GM04503 (cell line): ENCODE measurements around the gene PTGIS.

ENCODE experiments used
- DNase-seq: peaks from one replicate; pipeline ENCODE4 v3.0.0-alpha.2; 2012; ENCODE audit warnings: low read depth

Gene PTGIS

DNA sequence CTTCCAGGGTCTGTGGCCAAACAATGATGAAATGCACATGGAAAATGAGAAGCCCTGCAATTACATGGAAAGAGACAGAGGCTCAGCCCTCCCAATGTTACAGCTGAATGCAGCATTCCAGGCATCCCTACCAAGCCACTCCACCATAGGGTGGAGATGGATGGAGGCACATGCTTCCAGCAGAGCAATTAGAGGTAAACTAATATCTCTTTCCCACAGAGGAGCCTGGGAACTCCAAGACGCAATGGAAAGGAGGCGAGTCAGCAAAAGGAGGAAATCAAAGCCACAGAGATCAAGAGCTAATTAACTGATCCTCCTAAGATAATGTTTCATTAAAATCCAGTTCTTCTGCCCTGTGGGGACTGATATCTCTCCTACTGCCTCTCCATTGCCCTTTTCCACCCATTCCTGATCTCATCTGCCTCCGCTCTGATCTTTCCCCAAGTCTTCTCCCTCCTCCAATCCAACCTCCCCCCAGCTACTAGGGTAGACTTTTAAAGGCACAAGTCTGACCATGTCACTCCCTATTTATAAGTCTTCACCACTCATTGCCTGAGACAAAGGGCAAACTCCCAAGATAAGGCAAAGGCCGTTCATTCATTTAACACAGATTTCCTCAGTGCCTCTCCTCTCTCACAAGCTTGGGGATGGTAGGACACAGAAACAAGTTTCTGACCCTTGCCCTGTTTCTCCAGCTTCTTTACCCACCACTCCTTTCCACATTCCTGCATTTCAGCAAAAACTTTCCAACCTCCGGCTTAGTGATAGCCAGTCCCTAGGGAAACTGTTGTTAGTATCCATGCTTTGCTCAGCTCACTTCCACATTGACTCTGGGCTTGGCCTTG is 71.2 kb downstream of the PTGIS start:
- DNase-seq: no peak

- no peak for DNase-seq
Observed at GRCh38 chr20:49496043-49496442, 71.9 kb downstream of the PTGIS start.

- no peak for DNase-seq
Observed at GRCh38 chr20:49490689-49491088, 77.2 kb downstream of the PTGIS start.

- DNase-seq: no peak
Observed at GRCh38 chr20:49489688-49490087, 78.2 kb downstream of the PTGIS start.

GRCh38 chr20:49486064-49486463 is 81.9 kb downstream of the PTGIS start:
- no peak for DNase-seq

DNA sequence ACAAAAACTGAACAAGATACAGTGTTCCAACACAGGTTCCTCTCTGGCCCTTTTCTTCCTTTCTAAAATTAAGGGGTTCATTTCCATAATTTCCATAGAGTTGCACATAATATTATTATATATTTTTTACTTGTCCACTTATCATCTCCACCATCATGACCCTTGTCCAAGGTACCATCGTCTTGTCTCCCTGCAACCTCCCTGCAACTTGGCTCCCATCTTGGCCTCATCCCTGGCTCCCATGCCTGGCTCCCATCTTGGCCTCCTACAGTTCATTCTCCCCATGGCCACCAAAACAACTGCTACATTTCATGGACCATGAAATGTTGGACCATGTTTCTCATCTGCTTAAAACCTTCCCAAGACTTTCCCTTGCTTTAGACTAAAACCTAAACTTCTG is 82.4 kb downstream of the PTGIS start:
- DNase-seq: no peak

- DNase-seq: no peak
Observed at GRCh38 chr20:49484180-49485140, 83.5 kb downstream of the PTGIS start.

DNA sequence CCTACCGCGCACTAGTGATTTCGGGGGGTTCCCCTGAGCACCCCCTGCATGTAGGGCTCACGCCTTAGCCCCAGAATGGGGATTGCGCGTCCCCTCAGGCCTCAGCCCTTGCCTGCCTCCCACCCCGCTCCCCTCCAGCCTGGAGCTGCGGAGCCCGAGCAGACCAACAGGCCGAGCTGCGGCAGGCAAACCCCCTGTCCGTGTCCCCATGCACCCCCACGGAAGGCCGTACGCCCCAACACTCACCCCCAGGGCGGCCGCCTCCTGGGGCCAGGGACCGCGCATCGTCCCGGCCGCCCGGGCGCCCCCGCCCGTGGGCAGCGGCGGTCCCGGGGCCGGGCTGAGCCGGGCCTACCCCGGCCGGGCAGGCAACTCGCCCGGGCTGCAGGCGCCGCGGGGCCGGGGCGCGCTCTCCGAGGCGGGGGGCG is 84.2 kb downstream of the PTGIS start:
- no peak for DNase-seq

DNA sequence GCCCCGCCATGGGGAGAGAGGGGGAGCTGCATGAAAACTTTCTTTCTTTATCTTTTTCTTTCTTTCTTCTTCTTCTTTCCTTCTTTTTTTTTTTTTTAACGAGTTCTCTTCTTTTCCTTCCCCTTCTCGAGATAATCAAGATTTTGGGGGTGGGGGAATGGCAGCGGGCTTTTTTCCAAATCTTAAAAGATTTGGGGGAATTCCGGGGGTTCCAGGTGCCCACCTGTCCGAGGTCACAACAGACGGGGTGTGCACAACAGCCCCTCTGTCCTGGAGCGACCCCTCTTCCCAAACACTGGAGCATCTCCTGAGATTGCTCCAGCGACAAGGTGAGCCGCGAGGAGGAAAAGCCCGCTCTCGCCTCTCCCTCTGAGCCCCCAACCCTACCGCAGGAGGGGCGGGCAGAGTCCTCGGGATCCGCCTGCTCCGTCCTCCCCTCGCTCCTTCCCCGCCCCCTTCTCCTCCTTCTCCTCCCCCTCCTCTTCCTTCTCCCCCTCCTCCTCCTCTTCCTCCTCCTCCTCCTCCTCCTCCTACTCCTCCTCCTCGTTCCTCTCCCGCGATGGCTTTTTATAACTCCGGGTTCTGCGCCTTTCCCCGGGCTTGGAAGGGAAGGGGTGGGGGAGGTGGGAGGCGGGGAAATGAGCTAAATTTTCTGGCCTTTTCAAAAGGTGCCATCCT is 84.8 kb downstream of the PTGIS start:
- DNase-seq: no peak

DNA sequence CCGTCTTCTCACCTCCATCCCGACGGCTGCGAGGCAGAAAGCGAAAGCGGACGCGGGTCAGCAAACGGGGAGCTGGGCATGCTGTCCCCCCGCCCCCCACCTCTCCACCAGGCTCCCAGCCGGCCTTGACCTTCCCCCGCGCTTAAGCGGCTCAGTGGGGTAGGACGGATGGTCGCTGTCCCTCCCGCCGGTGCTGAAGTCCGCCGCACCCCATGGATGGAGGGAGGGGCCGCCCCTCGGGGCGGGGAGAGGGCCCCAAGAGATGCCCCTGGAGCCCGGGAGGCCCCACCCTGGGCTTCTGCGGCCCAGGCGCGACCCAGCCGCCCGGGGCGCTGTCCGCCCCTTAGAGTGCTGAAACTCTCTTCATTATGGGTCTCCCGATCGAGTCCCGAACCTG is 85.3 kb downstream of the PTGIS start, which contains the start of gene KCNB1:
Gene KCNB1 (minus strand): TSS at position 48 of the 397 bp plus-strand sequence. CDS start 188 bp downstream, outside the sequence.
- DNase-seq: no peak

- no peak for DNase-seq
Observed at GRCh38 chr20:49482173-49482572, 85.8 kb downstream of the PTGIS start.

DNA sequence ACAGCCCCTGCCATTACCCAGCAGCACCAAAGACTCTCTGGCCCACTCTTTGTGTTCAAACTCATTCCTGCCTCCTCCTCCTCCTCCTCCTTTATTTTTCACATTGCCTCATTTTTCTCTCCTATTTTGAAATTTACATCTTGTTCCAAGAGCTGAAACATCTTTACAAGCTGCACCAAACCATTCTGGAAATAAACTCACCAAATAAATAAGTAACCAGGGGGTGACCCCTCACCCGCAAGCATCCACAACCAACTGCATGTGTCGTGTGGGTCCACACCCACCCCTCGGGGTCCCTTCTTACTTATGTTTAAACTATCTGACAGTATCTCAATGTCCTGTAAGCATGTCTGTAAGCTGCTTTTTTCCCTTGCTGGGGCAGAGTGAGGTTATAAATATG is 86.8 kb downstream of the PTGIS start:
- no peak for DNase-seq

- no peak for DNase-seq
Observed at GRCh38 chr20:49480236-49480635, 87.7 kb downstream of the PTGIS start.

DNA sequence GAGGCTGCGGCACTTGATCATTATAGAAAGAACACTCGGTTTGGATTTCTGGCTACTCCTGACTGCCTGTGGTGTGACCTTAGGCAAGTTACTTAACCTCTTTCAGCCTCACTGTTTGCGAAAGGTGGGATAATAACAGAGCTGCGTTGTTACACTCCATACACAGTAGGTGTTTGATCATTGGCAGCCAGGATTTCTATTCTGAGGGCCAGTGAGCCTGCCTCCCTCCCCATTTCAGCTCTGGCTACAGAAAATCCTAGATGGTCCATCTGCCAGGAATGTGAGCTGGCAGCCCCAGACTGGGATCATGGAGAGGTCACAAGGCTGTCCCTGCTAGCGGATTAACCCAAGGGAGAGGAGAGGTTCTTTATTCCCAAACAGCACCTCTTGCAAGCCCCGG is 88.2 kb downstream of the PTGIS start:
- DNase-seq: no peak

- DNase-seq: no peak
Observed at GRCh38 chr20:49478754-49479689, 88.9 kb downstream of the PTGIS start.

DNA sequence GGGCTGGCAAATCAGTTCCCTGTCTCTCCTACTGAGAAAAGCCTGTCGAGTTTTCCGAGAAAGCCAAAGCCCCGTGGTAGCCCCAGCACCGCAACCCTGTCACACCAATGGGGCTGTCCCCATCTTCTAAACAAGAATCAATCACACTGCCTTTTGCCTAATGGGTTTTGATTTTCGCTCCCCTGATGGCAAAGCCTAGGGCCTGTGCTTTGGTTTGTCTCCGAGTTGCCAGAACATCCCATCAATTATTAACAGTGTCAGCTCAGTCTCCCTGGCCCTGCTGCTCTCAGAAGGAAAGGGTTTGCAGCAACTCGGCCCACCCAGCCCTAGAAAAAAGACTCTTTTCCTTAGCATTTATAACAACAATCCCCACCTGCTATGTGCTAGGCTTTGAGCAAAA is 89.7 kb downstream of the PTGIS start:
- no peak for DNase-seq

- DNase-seq: no peak
Observed at GRCh38 chr20:49477200-49477599, 90.7 kb downstream of the PTGIS start.

DNA sequence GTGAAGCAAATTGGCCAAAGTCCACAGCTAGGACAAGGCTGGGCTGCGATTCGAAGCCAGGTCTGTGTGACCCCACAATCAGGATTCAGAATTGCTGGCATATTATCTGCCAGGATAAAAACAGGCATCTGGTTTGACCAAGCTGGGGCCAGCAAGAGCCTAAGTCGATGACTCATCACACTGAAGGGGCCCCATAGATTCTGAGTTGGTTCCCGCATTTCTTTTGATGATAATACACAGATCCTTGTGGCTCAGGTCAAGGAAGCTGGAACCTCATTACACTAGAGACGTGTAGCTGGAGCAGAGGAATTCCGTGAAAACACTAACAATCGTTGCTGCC is 92.0 kb downstream of the PTGIS start:
- no peak for DNase-seq

DNA sequence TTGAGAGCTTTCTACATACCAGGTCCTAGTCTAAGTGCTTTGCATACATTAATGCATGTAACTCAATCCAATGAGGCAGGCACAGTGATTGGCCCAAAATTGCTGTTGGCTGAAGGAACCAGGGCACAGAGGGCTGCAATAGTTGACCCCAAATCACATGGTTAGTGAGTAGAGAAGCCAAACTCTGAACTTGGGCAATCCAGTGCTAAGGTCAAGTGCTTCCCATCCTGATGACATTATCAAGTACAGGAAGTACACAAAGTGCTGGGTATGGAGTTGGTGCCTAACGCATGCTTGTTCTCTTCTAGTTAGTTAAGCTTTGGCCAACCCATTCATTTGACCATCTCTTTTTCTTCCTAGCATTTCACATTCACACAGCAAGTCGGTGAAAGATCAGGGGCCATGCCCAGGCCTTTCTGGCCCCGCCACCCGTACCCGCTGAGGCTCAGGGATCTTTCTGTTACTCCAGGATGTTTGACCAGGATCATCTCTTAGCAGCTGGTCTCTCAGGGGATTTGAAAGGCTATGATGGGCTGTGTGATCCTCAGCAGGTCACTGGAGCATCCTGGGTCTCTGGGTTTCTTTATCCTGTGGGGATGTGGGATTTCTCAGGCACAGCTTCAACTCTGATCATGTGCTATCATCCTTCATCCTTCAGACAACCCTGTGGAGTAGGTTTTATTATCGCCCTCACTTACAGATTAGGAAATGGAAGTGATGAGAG is 92.5 kb downstream of the PTGIS start:
- DNase-seq: no peak

- DNase-seq: no peak
Observed at GRCh38 chr20:49471397-49471796, 96.5 kb downstream of the PTGIS start.

GRCh38 chr20:49470922-49471321 is 97.0 kb downstream of the PTGIS start:
- DNase-seq: no peak
